A673 (cell line): Measurements from ENCODE around the gene SOX13. TPM values are rescaled to one million over a fixed set of nuclear protein-coding genes. Genes with fewer than 3 reads are reported as not detected.

Experiments used
- BruUV-seq: library from RNA; stranded (reverse); fragments of 400-500 nt; replicated peaks from 2 replicates; lab custom pipeline; 2021; lab: Mats Ljungman, UMichigan
- CTCF ChIA-PET: fragments of 300-600 bp; sonication (Branson Sonifier 250); formaldehyde crosslinking; loops from one replicate; lab custom pipeline; 2022; ENCODE audit warnings: antibody characterized with exemption; lab: Charles Lee
- POLR2A ChIA-PET: fragments of 300-600 bp; sonication (Branson Sonifier 250); formaldehyde crosslinking; loops from one replicate; lab custom pipeline; 2022; ENCODE audit warnings: antibody characterized with exemption; ENCODE audit not compliant: low non-redundant PET; lab: Charles Lee
- DNase-seq: peaks from one replicate; pipeline ENCODE4 v3.0.0-alpha.2; 2015; ENCODE audit warnings: low spot score
- H3K27ac ChIP-seq: fragments of 200-600 bp; sonication (generic); 2 replicates; pipeline ENCODE4 v1.5.1; 2016; ENCODE audit warnings: mixed run types, low read depth, mild to moderate bottlenecking, mixed read lengths, antibody characterized with exemption, low read length; ENCODE audit not compliant: poor library complexity, severe bottlenecking
- H3K27me3 ChIP-seq: fragments of 200-600 bp; sonication (generic); replicated peaks from 2 replicates; pipeline ENCODE4 v1.6.1; 2017; ENCODE audit warnings: mixed run types, low read depth, mild to moderate bottlenecking, mixed read lengths, antibody characterized with exemption, low read length; ENCODE audit not compliant: insufficient read depth, poor library complexity
- H3K36me3 ChIP-seq: fragments of 200-600 bp; sonication (generic); 2 replicates; pipeline ENCODE4 v1.6.1; 2016; ENCODE audit warnings: mixed run types, mild to moderate bottlenecking, mixed read lengths, antibody characterized with exemption, low read length; ENCODE audit not compliant: insufficient read depth, poor library complexity, severe bottlenecking
- H3K4me1 ChIP-seq: fragments of 200-600 bp; sonication (generic); 2 replicates; pipeline ENCODE4 v1.6.1; 2017; ENCODE audit warnings: mixed run types, mild to moderate bottlenecking, mixed read lengths, antibody characterized with exemption, low read length; ENCODE audit not compliant: insufficient read depth, poor library complexity, severe bottlenecking
- H3K4me3 ChIP-seq: fragments of 200-600 bp; sonication (generic); 2 replicates; pipeline ENCODE4 v1.5.1; 2016; ENCODE audit warnings: low read depth, mixed run types, mild to moderate bottlenecking, mixed read lengths, low read length; ENCODE audit not compliant: poor library complexity, severe bottlenecking
- H3K9me3 ChIP-seq: fragments of 200-600 bp; sonication (generic); 2 replicates; pipeline ENCODE4 v1.6.1; 2016; ENCODE audit warnings: mixed run types, low read depth, mild to moderate bottlenecking, mixed read lengths, antibody characterized with exemption, low read length; ENCODE audit not compliant: poor library complexity, severe bottlenecking
- CTCF ChIP-seq: fragments of 300-800, 200-600 bp; sonication (generic); conservative IDR thresholded peaks from 2 replicates; pipeline ENCODE4 v1.5.1; 2017; ENCODE audit warnings: low read depth, mild to moderate bottlenecking, antibody characterized with exemption, low read length, moderate library complexity, mixed read lengths
- EZH2 ChIP-seq: fragments of 200-600 bp; sonication (generic); IDR thresholded peaks from 2 replicates; pipeline ENCODE4 v1.6.1; 2017; ENCODE audit warnings: borderline replicate concordance, low read depth, mild to moderate bottlenecking, mixed read lengths, antibody characterized with exemption, low read length; ENCODE audit not compliant: poor library complexity, severe bottlenecking
- intact Hi-C: fragments of 100-400 bp; cut with micrococcal nuclease; formaldehyde crosslinking; loops from one replicate; pipeline ENCODE4 v1.10.0; 2022; ENCODE audit not compliant: unreplicated experiment
- total RNA-seq: library from RNA; stranded (reverse); gene quantifications from 2 replicates; pipeline ENCODE4 v1.2.3, GENCODE V29; 2021

The SOX13 gene
- total RNA-seq, 1 experiment from 2014 or later = 9.4 TPM

- no peak for TF ChIP-seq EZH2
- no peak for TF ChIP-seq CTCF
Measured at GRCh38 chr1:204093421-204093717, 20.5 kb downstream of the SOX13 start.

GRCh38 chr1:204093781-204094180 lies 20.9 kb downstream of the SOX13 start:
- TF ChIP-seq EZH2 (no peak), CTCF (no peak)
- DNase-seq = no peak
- Histone ChIP-seq H3K9me3 (no peaks in the 10 kb centered on the region), H3K4me1 (peaks cover 12% of the 10 kb centered on the region), H3K27ac (no peak overlapping the region), H3K4me3 (no peak overlapping the region), H3K36me3 (no peaks in the 10 kb centered on the region), H3K27me3 (no peaks in the 10 kb centered on the region)
- CTCF ChIA-PET = no interaction called here
- no TSS peak for BruUV-seq
- POLR2A ChIA-PET = no interaction called here
- intact Hi-C loops = no loop called here

More at GRCh38 chr1:204093421-204093717, 20.5 kb downstream of the SOX13 start:
- H3K4me1 ChIP-seq = peaks cover 12% of the 10 kb centered on the region
- no TSS peak for BruUV-seq
- no peak overlapping the region for H3K27ac ChIP-seq
- ChIA-PET CTCF (no interaction called here), POLR2A (no interaction called here)
- no peak overlapping the region for H3K4me3 ChIP-seq
- DNase-seq = no peak
- intact Hi-C loops = no loop called here
- H3K36me3 ChIP-seq = no peaks in the 10 kb centered on the region
- no peaks in the 10 kb centered on the region for H3K27me3 ChIP-seq
- H3K9me3 ChIP-seq = no peaks in the 10 kb centered on the region

GRCh38 chr1:204094313-204094729 lies 21.4 kb downstream of the SOX13 start:
- BruUV-seq = no TSS peak
- intact Hi-C loops = no loop called here
- ChIA-PET POLR2A (no interaction called here), CTCF (no interaction called here)
- Histone ChIP-seq H3K9me3 (no peaks in the 10 kb centered on the region), H3K4me3 (no peak overlapping the region), H3K36me3 (no peaks in the 10 kb centered on the region), H3K4me1 (peaks cover 12% of the 10 kb centered on the region), H3K27ac (no peak overlapping the region), H3K27me3 (no peaks in the 10 kb centered on the region)
- no peak for DNase-seq
- no peak for TF ChIP-seq CTCF
- TF ChIP-seq EZH2 = no peak
